GM21786 (cell line): ENCODE data around the gene SCLT1.

Experiments used
- ATAC-seq: cut with Tn5 transposase; IDR thresholded peaks from one replicate; pipeline ENCODE4 v1.9.1; 2021; ENCODE audit not compliant: unreplicated experiment

Gene SCLT1

DNA sequence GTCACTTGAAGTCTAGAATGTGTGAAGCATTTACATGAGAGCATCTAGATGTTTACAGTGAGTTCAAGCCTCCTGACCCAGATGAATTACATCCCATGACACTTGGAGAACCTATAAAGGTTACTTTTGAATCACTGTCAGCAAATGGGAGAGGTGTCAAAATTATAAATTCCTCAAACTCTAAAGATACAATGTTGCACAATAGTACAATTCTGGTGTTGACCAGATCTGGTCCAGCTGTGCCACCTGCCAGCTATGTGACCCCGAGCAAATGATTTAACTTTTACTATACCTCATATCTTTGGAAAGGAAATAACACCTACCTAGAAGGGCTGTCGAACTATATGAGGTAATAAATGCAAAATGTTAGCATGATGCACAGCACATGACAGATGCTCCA is 214.1 kb downstream of the SCLT1 start:
- no peak for ATAC-seq

DNA sequence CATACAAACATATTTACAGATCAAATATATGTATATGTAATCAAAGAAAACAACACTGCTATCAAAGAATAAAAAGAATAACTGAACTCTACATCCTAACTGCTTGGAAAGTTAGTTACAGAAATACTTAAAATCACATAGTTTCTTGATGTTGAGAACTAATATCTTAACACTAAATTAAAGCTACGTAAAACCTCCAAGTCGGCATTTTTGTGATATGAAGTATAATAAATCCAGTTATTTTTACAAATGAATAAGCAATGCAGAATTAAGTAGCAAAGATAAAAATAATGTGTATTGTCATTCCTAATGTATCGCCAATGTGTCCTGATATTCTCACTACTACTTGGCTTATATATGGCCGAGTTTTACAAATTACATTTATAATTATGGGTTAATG is 215.4 kb downstream of the SCLT1 start:
- no peak for ATAC-seq

DNA sequence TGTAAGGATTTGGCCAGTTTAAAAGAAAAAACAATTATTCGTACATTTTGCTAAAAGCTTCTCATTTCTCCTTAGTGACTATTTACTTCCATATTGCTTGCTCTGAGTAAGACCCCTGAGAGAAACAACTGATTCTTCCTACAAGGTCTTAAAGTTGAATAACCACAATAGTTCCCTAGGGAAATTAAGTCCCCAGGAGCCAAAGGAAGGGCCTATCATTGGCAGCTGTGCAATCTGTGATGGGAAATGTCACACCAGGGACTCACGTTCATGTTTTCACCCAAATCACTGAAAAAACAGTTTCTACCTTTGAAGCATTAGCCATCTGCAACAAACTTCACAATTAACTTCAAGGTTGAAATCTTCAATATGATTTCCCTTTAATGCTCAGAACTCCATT is 217.1 kb downstream of the SCLT1 start:
- ATAC-seq = no peak

DNA sequence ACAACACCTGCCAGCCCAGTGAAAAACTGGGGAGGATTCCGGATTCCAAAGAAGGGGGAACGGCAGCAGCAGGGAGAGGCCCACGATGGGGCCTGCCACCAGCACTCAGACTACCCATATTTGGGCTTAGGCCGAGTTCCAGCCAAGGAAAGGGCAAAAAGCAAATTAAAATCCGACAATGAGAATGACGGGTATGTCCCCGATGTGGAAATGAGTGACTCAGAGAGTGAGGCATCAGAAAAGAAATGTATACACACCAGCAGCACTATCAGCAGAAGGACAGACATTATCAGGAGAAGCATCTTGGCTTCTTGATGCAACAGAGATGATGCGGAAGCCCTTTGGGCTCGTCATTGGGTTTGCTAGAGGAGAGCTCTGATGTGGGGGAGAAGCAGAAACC is 221.4 kb downstream of the SCLT1 start:
- ATAC-seq = no peak

DNA sequence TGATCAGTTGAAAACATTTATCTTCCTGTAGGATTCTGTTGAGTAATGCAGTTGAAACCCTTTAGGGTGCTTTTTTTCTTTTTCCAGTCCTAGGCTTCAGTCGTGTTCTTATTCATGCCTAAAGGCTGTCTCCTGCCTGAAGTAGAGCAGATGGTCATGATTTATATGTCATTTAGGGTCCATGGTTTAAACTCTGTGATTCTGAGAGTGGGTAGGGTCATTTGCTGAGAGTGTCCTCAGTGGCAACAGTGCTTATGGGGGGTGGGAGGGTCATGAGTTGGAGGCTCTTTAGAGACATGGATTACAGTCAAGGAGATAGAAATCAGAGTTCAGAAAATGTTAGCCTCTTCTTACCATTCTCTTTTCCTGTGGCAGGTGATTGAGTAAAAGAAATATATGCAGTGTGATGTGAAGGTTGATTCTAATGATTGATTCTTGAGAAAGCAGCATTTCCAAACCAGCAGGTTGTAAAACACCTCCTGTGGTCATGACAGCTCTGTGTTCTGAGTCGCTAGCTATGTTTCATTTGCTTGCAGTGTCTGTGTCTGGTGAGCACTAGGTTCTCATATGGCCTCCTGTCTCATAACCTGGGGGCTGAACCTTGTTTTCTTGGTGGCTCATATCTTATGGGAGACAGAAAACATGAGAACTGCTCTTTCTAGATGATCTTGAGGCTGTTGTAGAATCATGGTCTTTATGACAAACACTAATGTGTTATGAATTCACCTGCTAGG is 223.4 kb downstream of the SCLT1 start:
- ATAC-seq = no peak

DNA sequence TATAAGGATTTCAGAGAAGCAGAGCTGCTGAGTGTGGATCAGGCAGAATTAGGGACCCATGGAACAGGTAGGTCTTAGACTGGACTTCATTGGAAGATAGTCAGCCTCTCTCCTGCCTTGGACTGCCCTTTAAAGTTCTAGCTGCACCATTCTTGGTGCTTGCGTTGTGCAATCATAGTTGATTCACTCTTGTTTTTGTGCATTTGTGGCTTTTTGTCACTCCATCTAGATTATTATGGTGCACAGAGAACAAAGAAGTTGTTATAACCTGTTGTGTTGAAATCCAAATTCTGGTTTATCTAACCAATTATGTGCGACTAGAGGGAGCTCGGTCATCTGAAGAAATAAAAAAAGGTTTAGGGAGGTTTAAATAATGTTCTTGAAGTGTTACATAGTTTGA is 224.6 kb downstream of the SCLT1 start:
- no peak for ATAC-seq

DNA sequence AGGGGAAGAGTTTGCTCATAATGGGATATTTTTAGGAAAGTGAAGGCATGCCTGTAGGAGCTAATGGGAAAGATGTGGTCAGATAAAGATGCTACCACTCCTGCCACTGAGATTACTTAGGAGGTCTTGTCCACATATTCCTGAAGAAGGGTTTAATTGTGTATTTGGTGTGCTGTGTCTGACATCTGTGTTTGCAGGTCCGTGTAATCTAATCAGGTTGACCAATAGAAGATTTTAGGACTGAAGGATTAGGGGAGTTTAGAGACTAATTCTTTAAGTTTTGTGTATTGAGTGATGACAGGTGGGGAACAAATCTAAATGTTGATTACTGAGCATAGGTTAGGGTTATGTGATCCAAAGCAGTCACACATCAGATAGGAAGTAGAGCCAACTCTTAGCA is 226.6 kb downstream of the SCLT1 start:
- ATAC-seq = no peak

DNA sequence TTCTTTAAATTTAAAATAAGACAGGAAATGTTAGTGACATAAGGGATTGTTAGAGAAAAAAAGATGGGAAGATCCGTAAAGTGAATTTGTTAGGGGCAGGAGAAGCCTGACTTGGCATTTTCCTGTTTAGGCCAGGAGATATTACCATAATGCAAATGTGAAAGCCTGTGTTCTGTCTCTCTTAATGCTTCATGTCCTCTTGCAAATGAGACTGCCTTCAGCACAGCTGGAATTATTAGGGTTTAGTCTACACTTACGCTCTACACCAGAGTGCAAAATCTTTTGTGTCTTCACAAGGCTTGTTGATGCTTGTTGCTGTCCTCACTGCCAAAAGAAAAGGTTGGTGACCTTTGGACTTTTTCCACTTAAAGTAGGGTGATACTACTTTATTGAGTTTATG is 227.1 kb downstream of the SCLT1 start:
- no peak for ATAC-seq

DNA sequence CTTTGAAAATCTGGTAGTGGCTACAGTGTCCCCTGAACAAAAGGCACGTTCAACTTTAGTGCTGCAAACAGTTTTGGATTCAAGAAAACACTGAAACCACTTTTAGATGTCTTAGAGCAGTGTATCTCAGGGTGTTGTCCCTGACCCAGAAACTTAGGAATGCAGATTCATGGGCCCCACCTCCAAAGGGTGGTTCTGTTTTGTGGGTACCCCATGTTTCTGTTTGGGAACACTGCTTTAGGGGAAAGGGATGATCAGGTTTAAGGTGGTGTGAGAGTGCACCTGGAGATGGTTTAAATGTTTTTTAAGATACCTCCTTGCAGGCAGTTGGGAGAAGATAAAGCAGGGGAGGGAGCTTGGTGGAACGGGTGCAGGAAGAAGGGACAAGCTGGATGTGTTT is 228.2 kb downstream of the SCLT1 start:
- ATAC-seq = no peak

DNA sequence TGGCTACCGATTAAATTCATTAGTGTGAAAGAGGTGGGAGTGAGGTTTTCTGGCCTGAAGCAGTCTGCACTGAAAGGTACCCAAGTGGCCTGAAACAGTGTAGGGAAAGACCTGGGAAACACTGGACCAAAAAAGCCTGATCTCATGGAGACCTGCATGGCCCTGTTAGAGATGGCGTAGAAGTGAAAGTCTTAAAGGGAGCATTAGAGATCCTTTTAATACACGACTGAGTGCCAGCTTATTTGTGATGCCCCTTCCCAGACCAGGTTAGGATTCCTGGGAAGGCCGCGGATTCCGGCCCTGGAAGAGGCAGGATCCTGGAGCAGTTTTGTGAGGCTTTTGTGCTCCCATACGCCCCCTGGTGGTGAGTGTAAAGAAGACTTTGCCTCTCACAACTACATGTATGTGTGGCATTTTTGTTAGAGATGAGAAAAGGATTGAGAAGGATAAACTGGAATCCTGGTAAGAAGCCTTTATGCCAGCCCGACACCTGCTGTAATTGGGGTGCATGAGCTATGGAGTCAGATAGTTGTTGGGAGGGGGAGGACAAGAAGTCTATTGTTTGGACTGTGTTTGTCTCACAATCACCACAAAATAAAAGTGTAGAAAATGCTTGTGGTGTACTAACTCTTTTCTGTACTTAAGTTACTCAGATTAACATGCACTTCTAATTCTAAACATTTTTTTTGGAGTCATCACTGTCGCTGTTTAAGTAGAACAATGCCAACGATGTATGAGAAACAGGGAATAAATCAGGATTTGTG is 229.8 kb downstream of the SCLT1 start:
- no peak for ATAC-seq

DNA sequence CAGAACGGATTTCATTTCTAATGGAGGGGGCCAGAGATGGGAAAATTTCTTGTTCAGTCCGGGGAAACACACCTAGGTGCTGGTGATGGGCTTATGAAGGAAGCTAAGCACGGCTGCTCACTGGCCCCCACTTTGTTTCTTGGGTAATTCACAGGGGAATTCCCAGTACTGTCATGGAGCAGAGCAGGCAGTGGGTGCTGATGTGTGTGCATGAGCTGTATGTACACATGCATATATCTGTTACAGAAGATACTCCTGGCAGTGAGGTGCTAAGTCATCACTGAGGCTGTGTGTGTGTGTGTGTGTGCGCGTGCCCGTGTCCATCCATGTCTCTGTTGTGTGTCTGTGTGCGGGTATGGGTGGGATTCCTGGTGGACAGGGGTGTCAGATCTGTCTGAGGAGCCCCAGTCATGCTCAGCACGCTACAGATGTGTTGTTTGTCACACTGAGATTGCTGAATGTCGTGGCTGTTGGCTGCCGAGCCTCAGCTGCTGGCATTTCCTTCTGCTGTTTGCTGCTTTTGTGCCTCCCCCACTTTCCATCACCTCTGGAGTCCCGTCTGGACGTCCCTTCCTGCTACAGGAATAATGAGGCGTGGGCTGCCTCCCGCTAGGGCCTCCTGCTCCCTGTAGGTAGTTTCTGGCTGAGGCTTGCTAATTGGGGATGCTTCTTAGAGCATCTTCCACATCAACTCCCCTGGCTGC is 230.6 kb downstream of the SCLT1 start:
- peak; percentile 58 for ATAC-seq

DNA sequence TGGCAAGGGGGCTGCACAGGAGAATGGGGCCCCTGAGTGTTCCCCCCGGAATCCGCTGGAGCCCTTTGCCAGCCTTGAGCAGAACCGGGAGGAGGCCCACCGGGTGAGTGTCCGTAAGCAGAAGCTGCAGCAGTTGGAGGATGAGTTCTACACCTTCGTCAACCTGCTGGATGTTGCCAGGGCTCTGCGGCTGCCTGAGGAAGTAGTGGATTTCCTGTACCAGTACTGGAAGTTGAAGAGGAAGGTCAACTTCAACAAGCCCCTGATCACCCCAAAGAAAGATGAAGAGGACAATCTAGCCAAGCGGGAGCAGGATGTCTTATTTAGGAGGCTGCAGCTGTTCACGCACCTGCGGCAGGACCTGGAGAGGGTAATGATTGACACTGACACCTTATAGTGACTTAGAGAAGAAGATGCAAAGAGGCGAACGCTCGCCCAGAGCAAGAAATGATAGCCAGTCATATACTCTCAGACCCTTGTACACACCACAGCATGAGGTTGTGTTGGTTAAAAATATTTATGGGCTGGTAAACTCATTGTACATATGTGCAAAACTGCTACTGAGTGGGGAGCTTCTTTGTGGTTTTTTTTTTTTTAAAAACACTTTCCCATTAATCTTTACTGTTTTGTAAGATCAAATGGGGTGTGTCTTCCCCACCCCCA is 231.4 kb downstream of the SCLT1 start:
- peak; percentile 29 for ATAC-seq

DNA sequence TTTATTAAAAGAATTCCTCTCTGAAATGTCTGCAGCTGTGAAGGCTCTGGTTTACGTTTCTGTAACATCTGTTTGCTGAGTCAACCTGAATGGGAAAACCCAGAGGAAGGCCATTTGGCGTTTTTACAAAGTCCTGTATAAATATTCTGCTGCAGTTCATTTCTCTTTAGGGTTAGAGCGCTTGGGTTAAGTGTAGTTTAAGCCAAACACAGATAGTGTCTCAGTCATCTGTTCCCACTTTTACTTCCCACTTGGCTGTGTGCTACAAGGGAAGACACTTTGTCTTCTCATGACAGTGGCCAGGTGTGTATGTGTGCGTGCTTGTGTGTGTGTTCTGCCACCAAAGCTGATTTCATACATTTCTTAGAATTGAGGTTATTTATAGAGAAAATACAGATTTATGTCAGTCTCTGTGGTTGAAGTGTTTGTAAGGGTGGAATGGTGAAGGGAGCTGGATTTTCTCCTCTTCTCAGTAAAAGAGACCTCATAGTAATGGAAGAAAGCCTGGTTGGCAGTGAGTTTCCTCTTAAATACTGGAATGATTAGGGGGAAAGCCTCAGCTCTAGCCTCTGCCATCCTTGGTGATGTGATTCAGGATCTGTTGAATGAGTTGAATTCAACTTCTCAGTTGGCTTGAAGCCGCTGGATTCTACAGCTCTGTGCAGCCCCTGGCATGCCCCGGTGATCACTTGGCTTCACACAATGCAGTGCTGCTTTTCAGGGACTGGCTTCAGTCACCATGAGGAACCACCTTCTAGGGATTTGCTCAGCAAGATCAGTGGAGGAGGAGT is 233.3 kb downstream of the SCLT1 start:
- no peak for ATAC-seq

DNA sequence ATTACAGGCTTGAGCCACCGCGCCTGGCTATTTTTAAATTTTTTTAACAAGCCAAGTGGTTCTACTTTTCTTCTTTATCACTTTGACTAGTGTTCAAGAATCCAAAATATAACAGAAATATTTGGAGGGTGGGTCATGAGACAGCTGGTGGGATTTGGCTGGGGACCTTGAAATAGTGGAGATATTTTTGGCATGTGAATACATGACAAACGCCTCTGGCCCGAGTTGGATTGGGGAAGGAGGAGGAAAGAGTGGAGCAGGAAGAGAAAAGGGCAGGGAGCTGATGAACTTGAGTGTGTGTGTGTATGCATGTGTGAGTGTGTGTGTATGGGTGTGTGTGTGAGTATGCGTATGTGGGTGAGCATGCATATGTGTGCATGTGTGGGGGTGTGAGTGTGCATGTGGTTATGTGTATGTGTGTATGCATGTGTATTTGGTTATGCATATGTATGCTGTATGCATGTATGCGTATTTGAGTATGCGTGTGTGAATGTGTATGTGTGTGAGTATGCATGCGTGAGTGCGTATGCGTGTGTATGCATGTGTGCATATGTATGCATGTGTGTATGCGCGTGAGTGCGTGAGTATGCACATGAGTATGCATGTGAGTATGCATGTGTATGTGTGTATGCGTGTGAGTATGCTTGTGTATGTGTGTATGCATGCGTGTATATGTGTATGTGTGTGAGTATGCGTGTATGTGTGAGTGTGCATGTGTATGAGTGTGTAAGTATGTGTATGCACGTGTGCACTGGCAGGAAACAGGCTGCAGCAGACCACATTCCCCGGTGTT is 234.3 kb downstream of the SCLT1 start:
- ATAC-seq = no peak

DNA sequence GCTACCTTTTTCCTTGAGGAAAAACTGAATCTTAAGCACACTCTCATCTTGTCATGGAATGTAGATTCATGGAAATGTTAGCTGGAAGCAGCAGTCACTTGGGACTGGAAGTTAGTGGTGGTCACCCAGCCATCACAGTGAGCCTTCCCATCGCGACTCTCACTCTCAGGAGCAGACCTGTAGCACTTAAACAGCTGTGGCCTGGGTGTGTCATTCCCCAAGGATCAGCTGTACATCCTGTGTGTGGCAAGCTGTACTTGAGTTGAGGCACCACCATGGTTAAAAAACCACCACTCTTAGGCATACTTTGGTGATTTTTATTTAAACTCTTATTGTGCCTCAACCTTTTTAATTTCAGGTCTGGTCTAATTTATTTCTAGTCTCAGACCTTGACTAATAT is 237.1 kb downstream of the SCLT1 start:
- ATAC-seq = no peak

DNA sequence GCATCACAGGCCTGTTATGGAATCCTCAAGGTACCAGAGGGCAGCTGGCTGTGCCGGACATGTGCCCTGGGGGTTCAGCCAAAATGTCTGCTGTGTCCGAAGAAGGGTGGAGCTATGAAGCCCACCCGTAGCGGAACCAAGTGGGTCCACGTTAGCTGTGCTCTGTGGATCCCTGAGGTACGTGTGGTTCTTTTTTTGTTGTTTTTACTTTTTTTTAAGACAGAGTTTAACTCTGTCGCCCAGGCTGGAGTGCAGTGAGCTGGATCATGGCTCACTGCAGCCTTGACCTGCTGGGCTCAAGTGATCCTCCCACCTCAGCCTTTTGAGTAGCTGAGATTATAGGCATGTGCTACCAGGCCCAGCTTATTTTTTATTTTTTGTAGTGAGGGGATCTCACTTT is 237.7 kb downstream of the SCLT1 start:
- ATAC-seq = no peak

DNA sequence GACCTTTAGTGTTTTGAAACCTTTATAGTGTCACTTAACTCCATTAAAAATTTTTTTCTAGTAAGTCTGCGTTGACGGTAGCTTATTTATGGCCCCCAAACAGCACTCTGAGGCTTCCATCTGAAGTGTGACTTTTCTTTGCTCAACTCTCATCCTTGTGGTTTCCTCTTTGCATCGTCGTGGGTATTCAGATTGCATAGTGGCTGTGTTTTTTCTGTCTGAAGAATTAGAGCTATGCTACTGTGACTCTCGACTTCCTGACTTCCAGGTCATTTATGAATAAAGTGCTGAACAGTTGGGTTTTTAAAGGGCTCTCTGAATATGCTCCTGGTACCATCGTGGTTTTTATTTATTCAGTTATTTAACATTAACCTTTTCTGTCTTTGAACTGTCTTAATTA is 238.9 kb downstream of the SCLT1 start:
- ATAC-seq = peak; percentile 93

DNA sequence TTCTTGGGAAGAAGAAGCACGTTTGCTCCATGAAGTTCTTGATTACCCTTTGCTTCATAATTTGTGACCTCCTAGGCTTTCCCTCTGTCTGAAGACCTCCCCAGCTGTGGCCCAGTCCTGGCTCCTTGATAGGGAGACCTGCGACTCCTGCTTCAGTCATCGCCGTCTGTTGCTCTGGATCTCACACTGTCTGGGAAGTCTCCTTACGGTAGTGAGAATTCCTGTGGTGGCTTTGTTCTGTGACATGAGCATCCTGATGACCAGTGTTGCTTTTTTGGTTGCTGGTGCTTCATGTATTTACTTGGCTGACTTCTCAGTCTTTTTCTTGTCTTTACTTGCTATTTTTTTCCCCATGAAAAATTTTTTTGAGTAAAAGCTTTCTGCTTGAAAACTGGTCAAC is 239.6 kb downstream of the SCLT1 start:
- no peak for ATAC-seq

DNA sequence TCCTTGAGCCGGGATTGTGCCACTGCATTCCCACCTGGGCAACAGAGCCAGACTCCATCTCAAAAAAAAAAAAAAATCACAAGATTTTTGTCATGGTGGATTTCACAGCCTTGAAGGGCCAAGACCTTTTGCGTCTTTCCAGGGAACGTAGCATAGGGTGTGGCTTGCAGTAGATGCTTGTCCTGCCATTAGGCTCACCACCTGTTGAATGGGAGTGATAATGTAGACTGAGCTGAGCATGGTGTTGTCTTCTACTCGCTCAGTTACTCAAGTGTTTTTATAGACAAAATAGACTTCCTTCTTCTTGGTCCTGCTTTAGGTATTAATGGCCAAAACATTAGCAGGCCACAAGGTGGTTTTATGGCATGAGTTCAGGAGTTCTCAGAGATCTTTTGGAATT is 243.1 kb downstream of the SCLT1 start:
- ATAC-seq = no peak

DNA sequence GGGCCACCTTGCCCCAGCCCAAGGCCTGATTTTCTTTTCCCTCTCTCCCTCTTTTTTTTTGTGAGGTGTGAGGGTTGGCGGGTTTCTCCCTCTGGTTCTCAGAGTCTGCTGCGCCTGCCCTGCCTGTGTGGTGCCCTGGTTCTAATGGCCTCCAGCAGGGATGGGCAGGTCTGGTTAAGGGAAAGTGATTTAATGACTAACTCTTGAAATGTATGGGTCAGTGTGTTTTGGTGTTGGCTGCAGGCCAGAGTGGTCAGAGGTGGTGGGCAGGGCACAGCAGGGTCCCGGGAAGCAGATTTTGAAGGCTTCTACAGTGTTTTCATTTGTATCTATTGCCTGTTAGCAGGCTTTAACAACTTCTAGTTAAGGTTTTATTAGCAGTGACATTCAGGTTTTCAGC is 244.9 kb downstream of the SCLT1 start:
- ATAC-seq = no peak
